SU-DHL-6 (cell line): ENCODE results near the gene PADI2.

Experiments
- H2AFZ ChIP-seq: fragments of 200-600 bp; sonication (generic); 2 replicates; pipeline ENCODE4 v1.6.1; 2014; ENCODE audit warnings: low read depth, mild to moderate bottlenecking, moderate library complexity, mixed read lengths, antibody characterized with exemption, low read length; ENCODE audit not compliant: severe bottlenecking
- H3F3A ChIP-seq: fragments of 200-600 bp; shearing (Covaris generic); 2 replicates; pipeline ENCODE4 v1.6.0; 2016; ENCODE audit warnings: antibody characterized with exemption, mild to moderate bottlenecking; ENCODE audit not compliant: insufficient read depth
- H3K27ac ChIP-seq: fragments of 200-600 bp; sonication (generic); 2 replicates; pipeline ENCODE4 v1.5.1; 2016; ENCODE audit warnings: low read depth, mild to moderate bottlenecking, low read length, moderate library complexity, mixed read lengths
- H3K27me3 ChIP-seq: fragments of 200-600 bp; sonication (generic), shearing (Covaris generic); 2 replicates; pipeline ENCODE4 v1.6.0; 2014; ENCODE audit warnings: mild to moderate bottlenecking, low read length
- H3K36me3 ChIP-seq: fragments of 200-600 bp; sonication (generic); 2 replicates; pipeline ENCODE4 v1.6.1; 2014; ENCODE audit warnings: mild to moderate bottlenecking, low read length, mixed read lengths
- H3K4me2 ChIP-seq: fragments of 300-600, 200-600 bp; shearing (Covaris generic), sonication (generic); 2 replicates; pipeline ENCODE4 v1.6.0; 2014; ENCODE audit warnings: low read length, low read depth, mild to moderate bottlenecking; ENCODE audit not compliant: poor library complexity, severe bottlenecking
- H3K4me3 ChIP-seq: fragments of 200-600 bp; sonication (generic); 2 replicates; pipeline ENCODE4 v1.5.1; 2014; ENCODE audit warnings: antibody characterized with exemption, low read length, mild to moderate bottlenecking, mixed read lengths; ENCODE audit not compliant: insufficient read depth, poor library complexity, severe bottlenecking
- H3K79me2 ChIP-seq: fragments of 200-600 bp; sonication (generic); 2 replicates; pipeline ENCODE4 v1.6.1; 2014; ENCODE audit warnings: mild to moderate bottlenecking, low read length, moderate library complexity; ENCODE audit not compliant: insufficient read depth
- H3K9ac ChIP-seq: fragments of 200-600 bp; sonication (generic); 2 replicates; pipeline ENCODE4 v1.7.0; 2014; ENCODE audit warnings: mild to moderate bottlenecking, low read length
- H3K9me2 ChIP-seq: fragments of 200-600 bp; sonication (generic); replicated peaks from 2 replicates; pipeline ENCODE4 v1.6.1; 2014; ENCODE audit warnings: low read length; ENCODE audit not compliant: insufficient read depth
- H3K9me3 ChIP-seq: fragments of 200-600 bp; sonication (generic); 2 replicates; pipeline ENCODE4 v1.6.1; 2014; ENCODE audit warnings: low read length, mixed read lengths; ENCODE audit not compliant: insufficient read depth
- H4K20me1 ChIP-seq: fragments of 200-600 bp; sonication (generic); 2 replicates; pipeline ENCODE4 v1.6.1; 2014; ENCODE audit warnings: low read depth, mild to moderate bottlenecking, antibody characterized with exemption, low read length, moderate library complexity, mixed read lengths
- EZH2phosphoT487 ChIP-seq: fragments of 200-600 bp; sonication (generic), shearing (Covaris generic); conservative IDR thresholded peaks from 2 replicates; pipeline ENCODE4 v1.6.1; 2018; ENCODE audit warnings: mild to moderate bottlenecking, antibody characterized with exemption, low read length, moderate library complexity, mixed read lengths
- TF ChIP-seq, protein P1 (sequence below): fragments of 200-600 bp; sonication (generic); IDR thresholded peaks from one replicate; pipeline ENCODE4 v1.5.1; 2017; ENCODE audit warnings: antibody characterized with exemption, mild to moderate bottlenecking, low read length, moderate library complexity; ENCODE audit not compliant: insufficient read depth, poor library complexity, severe bottlenecking

The PADI2 gene

DNA sequence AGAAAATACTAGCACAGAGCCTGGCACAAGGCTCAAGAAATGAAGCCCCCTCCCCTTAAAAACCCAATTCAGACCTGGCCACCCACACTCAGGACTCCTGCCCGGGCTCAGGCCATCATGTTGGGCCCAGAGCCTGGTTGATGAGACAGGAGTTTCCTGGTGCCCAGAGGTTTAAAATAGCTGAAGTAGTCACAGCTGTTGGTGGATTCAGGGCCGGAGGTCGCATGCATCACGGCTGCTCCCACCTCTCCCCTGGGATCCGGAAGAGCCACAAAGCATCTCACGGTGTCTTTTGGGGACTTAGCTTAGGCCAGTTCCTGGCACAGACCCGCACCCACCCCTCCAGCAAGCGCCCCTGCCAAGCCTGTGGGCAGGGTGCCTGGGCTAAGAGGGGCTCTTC is 2.6 kb upstream of the PADI2 start:
- Histone ChIP-seq H3K36me3 (no peaks in the 10 kb centered on the region), H3K4me2 (no peak overlapping the region), H3K9me3 (no peaks in the 10 kb centered on the region), H3K27ac (no peak overlapping the region), H2AFZ (no peak overlapping the region), H4K20me1 (no peaks in the 10 kb centered on the region), H3F3A (no peaks in the 10 kb centered on the region), H3K27me3 (no peaks in the 10 kb centered on the region), H3K79me2 (no peaks in the 10 kb centered on the region), H3K9ac (no peak overlapping the region), H3K9me2 (no peaks in the 10 kb centered on the region), H3K4me3 (no peak overlapping the region)
- no peak for TF ChIP-seq EZH2phosphoT487
- TF ChIP-seq, protein P1, sequence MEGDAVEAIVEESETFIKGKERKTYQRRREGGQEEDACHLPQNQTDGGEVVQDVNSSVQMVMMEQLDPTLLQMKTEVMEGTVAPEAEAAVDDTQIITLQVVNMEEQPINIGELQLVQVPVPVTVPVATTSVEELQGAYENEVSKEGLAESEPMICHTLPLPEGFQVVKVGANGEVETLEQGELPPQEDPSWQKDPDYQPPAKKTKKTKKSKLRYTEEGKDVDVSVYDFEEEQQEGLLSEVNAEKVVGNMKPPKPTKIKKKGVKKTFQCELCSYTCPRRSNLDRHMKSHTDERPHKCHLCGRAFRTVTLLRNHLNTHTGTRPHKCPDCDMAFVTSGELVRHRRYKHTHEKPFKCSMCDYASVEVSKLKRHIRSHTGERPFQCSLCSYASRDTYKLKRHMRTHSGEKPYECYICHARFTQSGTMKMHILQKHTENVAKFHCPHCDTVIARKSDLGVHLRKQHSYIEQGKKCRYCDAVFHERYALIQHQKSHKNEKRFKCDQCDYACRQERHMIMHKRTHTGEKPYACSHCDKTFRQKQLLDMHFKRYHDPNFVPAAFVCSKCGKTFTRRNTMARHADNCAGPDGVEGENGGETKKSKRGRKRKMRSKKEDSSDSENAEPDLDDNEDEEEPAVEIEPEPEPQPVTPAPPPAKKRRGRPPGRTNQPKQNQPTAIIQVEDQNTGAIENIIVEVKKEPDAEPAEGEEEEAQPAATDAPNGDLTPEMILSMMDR = no peak

DNA sequence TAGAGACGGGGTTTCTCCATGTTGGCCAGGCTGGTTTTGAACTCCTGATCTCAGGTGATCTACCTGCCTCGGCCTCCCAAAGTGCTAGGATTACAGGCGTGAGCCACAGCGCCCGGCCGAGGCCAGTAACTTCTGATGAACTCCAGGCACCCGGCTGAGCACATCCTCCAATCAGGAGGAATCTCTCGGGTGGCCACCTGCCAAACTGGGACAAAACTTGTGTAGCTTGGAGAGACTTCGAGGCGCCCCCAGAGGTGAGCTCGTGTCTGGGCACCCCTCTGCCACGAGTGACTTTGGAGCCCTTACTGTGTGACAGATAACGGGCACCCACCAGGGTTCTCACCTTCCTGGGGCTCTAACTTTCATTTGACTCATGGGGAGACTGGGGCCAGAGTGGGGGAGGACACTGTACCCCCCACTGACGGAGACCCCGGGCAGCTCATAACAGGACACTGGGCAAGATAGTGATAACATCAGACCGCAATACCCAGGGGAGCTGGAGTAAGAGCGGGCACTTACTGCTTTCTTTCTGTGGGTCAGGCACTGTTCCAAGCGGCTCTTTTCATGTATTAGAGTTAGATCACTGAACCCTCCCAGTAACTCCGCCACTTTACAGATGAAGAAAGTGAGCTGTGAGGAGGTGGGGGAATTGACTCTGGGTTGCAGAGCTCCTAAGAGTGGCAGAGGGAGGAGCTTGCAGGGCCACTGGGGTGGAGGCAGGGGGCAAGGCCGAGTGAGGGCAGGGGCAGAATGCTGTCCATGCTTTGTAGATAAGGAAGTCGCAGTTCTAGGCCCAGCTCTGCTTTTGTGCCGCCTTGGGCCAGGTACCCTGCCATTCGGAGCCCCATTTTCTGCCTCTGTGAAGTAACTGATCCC is 1.9 kb upstream of the PADI2 start:
- Histone ChIP-seq H3K4me3 (no peak overlapping the region), H4K20me1 (no peaks in the 10 kb centered on the region), H3K9me2 (no peaks in the 10 kb centered on the region), H2AFZ (no peak overlapping the region), H3K79me2 (no peaks in the 10 kb centered on the region), H3K4me2 (no peak overlapping the region), H3F3A (no peaks in the 10 kb centered on the region), H3K27me3 (no peaks in the 10 kb centered on the region), H3K27ac (no peak overlapping the region), H3K9me3 (no peaks in the 10 kb centered on the region), H3K36me3 (no peaks in the 10 kb centered on the region), H3K9ac (no peak overlapping the region)
- TF ChIP-seq, protein P1 = no peak
- no peak for TF ChIP-seq EZH2phosphoT487

DNA sequence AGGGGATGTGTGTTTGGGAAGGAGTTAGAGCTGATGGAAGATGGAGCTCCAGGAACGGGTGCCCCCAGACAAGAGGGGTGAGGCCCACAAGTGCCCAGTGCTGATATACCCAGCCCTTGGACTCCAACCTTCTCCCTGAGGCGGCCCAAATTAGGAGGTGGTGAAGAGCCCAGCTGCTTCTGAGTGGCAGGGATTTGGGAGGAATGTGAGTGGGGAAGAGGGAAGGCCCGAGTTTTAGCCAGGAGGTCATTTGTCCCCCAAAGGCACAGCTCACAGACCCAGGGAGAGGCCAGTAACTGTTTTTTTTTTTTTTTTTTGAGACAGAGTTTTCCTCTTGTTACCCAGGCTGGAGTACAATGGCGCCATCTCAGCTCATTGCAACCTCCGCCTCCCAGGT is 1.2 kb upstream of the PADI2 start:
- no peak for TF ChIP-seq EZH2phosphoT487
- TF ChIP-seq, protein P1 = no peak
- H3K9me3 ChIP-seq = no peaks in the 10 kb centered on the region
- no peak overlapping the region for H3K4me3 ChIP-seq
- no peak overlapping the region for H2AFZ ChIP-seq
- H3K4me2 ChIP-seq = no peak overlapping the region
- H3K36me3 ChIP-seq = no peaks in the 10 kb centered on the region
- no peaks in the 10 kb centered on the region for H4K20me1 ChIP-seq
- H3K27me3 ChIP-seq = no peaks in the 10 kb centered on the region
- no peaks in the 10 kb centered on the region for H3K9me2 ChIP-seq
- no peaks in the 10 kb centered on the region for H3K79me2 ChIP-seq
- H3K9ac ChIP-seq = no peak overlapping the region
- H3K27ac ChIP-seq = no peak overlapping the region
- H3F3A ChIP-seq = no peaks in the 10 kb centered on the region
